CD14-positive monocyte (primary cell): ENCODE measurements around the gene NEK10. TPM values are rescaled to one million over a fixed set of nuclear protein-coding genes. Genes with fewer than 3 reads are reported as not detected.

Experiments used
- DNase-seq, 3 donors: peaks; one replicate each; pipeline ENCODE4 v3.0.0-alpha.2; 2011 to 2022
- H2AFZ ChIP-seq: 2 replicates; pipeline ENCODE4 v1.6.0; 2012; ENCODE audit warnings: mild to moderate bottlenecking, low read depth, low read length, inconsistent platforms; ENCODE audit not compliant: insufficient read depth, poor library complexity, severe bottlenecking
- H3K27ac ChIP-seq, 2 donors: 1 replicate in 1 of 2; 2 replicates in 1 of 2; pipeline ENCODE4 v1.5.1; 2012 to 2013; ENCODE audit warnings: low read length in 2 of 2, control low read depth in 1 of 2, inconsistent platforms in 1 of 2, low read depth in 1 of 2, mild to moderate bottlenecking in 1 of 2
- H3K27me3 ChIP-seq, 2 donors: one replicate each; pipeline versions ENCODE4 v1.6.0 to v1.6.1; 2011 to 2013; ENCODE audit warnings: low read length in 2 of 2; ENCODE audit not compliant: control insufficient read depth in 2 of 2, insufficient read depth in 2 of 2
- H3K36me3 ChIP-seq, 2 donors: replicated peaks in 1 of 2; 1 replicate in 1 of 2; 2 replicates in 1 of 2; pipeline versions ENCODE4 v1.5.1 to v1.6.1; 2012 to 2013; ENCODE audit warnings: low read length in 2 of 2, control low read depth in 1 of 2, inconsistent platforms in 1 of 2, mild to moderate bottlenecking in 1 of 2; ENCODE audit not compliant: insufficient read depth in 2 of 2, control insufficient read depth in 1 of 2
- H3K4me1 ChIP-seq, 2 donors: 1 replicate in 1 of 2; 2 replicates in 1 of 2; pipeline versions ENCODE4 v1.5.1 to v1.6.1; 2012 to 2013; ENCODE audit warnings: low read length in 2 of 2, control low read depth in 1 of 2, inconsistent platforms in 1 of 2, mild to moderate bottlenecking in 1 of 2, moderate library complexity in 1 of 2; ENCODE audit not compliant: insufficient read depth in 2 of 2, control insufficient read depth in 1 of 2
- H3K4me2 ChIP-seq: replicated peaks from 2 replicates; pipeline ENCODE3; 2012; ENCODE audit warnings: low read length, moderate library complexity, mild to moderate bottlenecking; ENCODE audit not compliant: poor library complexity, severe bottlenecking; ENCODE audit errors: extremely low read depth
- H3K4me3 ChIP-seq, 3 experiments: fragments of 200-600 bp in 1 of 3; sonication (generic) in 1 of 3; replicated peaks in 1 of 3; 1 replicate in 2 of 3; 2 replicates in 1 of 3; pipeline ENCODE4 v1.5.1; 2011 to 2013; ENCODE audit warnings: low read length in 3 of 3, mild to moderate bottlenecking in 3 of 3, control low read depth in 2 of 3, low read depth in 2 of 3, inconsistent platforms in 1 of 3, moderate library complexity in 1 of 3
- H3K79me2 ChIP-seq: 2 replicates; pipeline ENCODE4 v1.6.0; 2012; ENCODE audit warnings: mild to moderate bottlenecking, control low read depth, inconsistent platforms, low read length, moderate library complexity; ENCODE audit not compliant: insufficient read depth
- H3K9ac ChIP-seq: 2 replicates; pipeline ENCODE4 v1.6.0; 2017; ENCODE audit warnings: low read length, mild to moderate bottlenecking; ENCODE audit not compliant: insufficient read depth, poor library complexity, severe bottlenecking
- H3K9me3 ChIP-seq, 2 donors: replicated peaks in 1 of 2; 1 replicate in 1 of 2; 2 replicates in 1 of 2; pipeline versions ENCODE4 v1.5.1 to v1.6.1; 2012 to 2013; ENCODE audit warnings: low read length in 2 of 2, control low read depth in 1 of 2; ENCODE audit not compliant: control insufficient read depth in 1 of 2, insufficient read depth in 1 of 2
- H4K20me1 ChIP-seq: 2 replicates; pipeline ENCODE4 v1.6.0; 2012; ENCODE audit warnings: mild to moderate bottlenecking, low read length, control low read depth, moderate library complexity; ENCODE audit not compliant: insufficient read depth
- H3K27ac Mint-ChIP-seq, 7 donors: one replicate each; pipeline ENCODE4 v1.8.0; 2020; ENCODE audit warnings: mild to moderate bottlenecking in 7 of 7, mixed read lengths in 7 of 7, moderate library complexity in 6 of 7, inconsistent platforms in 2 of 7
- H3K27me3 Mint-ChIP-seq, 3 donors: one replicate each; pipeline ENCODE4 v1.8.0; 2021 to 2022; ENCODE audit warnings: low read depth in 3 of 3, mild to moderate bottlenecking in 3 of 3, mixed read lengths in 3 of 3, moderate library complexity in 3 of 3, inconsistent platforms in 1 of 3
- H3K36me3 Mint-ChIP-seq, 2 donors: one replicate each; pipeline ENCODE4 v1.8.0; 2020; ENCODE audit warnings: mixed read lengths in 2 of 2, inconsistent platforms in 1 of 2, mild to moderate bottlenecking in 1 of 2
- H3K4me1 Mint-ChIP-seq: one replicate; pipeline ENCODE4 v1.8.0; 2020; ENCODE audit warnings: mild to moderate bottlenecking, mixed read lengths
- H3K4me3 Mint-ChIP-seq, 2 donors: one replicate each; pipeline ENCODE4 v1.8.0; 2020; ENCODE audit warnings: mild to moderate bottlenecking in 2 of 2, mixed read lengths in 2 of 2, moderate library complexity in 1 of 2
- H3K9me3 Mint-ChIP-seq, 7 donors: one replicate each; pipeline ENCODE4 v1.8.0; 2020 to 2022; ENCODE audit warnings: mixed read lengths in 7 of 7, mild to moderate bottlenecking in 6 of 7, moderate library complexity in 6 of 7, inconsistent platforms in 2 of 7
- WGBS: methylation state at CpG from one replicate; pipeline ENCODE4 v1.1.5; 2013; ENCODE audit warnings: missing lambda C conversion rate; ENCODE audit not compliant: insufficient coverage; 5-methylcytosine and 5-hydroxymethylcytosine counted together
- intact Hi-C, 2 donors: fragments of 100-400 bp; cut with micrococcal nuclease; formaldehyde crosslinking; loops; one replicate each; pipeline versions ENCODE4 v1.15.0 to v1.15.1; 2023
- polyA plus RNA-seq, 3 donors: library from polyadenylated mRNA; depleted of rRNA in 1 of 3; unstranded in 2 of 3; stranded (reverse) in 1 of 3; fragments of 300-500 nt in 2 of 3; fragments of >200 nt in 1 of 3; fragmentation: Illumina TruSeq in 2 of 3; gene quantifications; 1 replicate in 2 of 3; 2 replicates in 1 of 3; pipeline ENCODE4 v1.2.3, GENCODE V29; 2012 to 2021
- TF ChIP-seq, protein P1 (sequence below): fragments of 200-600 bp; IDR thresholded peaks from one replicate; pipeline ENCODE4 v1.8.0; 2022; ENCODE audit warnings: antibody characterized with exemption, mild to moderate bottlenecking

NEK10 gene
- polyA plus RNA-seq, 3 donors: not detected

DNA sequence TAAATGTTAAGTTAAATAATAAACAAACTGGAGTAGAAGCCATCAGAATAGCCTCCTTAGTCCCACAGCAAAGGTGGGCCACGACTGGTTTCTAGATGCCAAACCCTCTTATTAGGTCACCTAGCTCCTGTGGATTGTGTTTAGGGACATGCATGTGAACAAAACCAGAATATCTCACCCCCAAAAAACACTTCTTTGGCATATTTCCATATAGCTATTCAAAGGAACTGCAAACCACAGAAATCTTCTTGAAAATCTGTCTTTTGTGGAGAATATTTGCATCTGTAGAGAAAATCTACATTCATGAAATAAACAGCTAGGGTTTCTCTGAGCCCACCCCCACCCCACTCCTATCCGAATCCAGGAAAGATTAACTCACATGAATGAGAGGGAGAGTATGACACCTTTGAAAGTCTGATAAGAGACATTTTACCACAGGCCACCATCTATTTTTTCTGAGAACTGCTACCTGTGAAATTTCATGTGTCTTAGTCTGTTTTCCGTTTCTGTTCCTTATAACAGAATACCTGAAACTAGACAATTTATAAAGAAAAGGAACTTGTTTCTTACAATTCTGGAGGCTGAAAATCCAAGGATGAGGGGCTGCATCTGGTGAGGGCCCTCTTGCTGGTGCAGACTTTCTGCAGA is 159.4 kb downstream of the NEK10 start:
- H3K4me1 ChIP-seq: no peaks in the 10 kb centered on the region
- no peaks in the 10 kb centered on the region for H3K36me3 ChIP-seq
- Mint-ChIP-seq H3K36me3 (no peaks in the 10 kb centered on the region), H3K9me3 (peaks cover 0 to 9% (median 2%) of the 10 kb centered on the region in 7 donors), H3K27ac (no peak overlapping the region), H3K27me3 (no peaks in the 10 kb centered on the region), H3K4me1 (no peaks in the 10 kb centered on the region), H3K4me3 (no peak overlapping the region)
- H3K27ac ChIP-seq: no peak overlapping the region
- H3K79me2 ChIP-seq: no peaks in the 10 kb centered on the region
- H3K4me3 ChIP-seq: no peak overlapping the region
- no peaks in the 10 kb centered on the region for H3K9me3 ChIP-seq
- DNase-seq: no peak
- TF ChIP-seq, protein P1, sequence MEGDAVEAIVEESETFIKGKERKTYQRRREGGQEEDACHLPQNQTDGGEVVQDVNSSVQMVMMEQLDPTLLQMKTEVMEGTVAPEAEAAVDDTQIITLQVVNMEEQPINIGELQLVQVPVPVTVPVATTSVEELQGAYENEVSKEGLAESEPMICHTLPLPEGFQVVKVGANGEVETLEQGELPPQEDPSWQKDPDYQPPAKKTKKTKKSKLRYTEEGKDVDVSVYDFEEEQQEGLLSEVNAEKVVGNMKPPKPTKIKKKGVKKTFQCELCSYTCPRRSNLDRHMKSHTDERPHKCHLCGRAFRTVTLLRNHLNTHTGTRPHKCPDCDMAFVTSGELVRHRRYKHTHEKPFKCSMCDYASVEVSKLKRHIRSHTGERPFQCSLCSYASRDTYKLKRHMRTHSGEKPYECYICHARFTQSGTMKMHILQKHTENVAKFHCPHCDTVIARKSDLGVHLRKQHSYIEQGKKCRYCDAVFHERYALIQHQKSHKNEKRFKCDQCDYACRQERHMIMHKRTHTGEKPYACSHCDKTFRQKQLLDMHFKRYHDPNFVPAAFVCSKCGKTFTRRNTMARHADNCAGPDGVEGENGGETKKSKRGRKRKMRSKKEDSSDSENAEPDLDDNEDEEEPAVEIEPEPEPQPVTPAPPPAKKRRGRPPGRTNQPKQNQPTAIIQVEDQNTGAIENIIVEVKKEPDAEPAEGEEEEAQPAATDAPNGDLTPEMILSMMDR: no peak
- no peak overlapping the region for H3K9ac ChIP-seq
- H4K20me1 ChIP-seq: no peaks in the 10 kb centered on the region
- intact Hi-C loops: no loop called here
- no CpG with 5 or more reads among the region's 3 CpGs for WGBS
- H2AFZ ChIP-seq: no peak overlapping the region
- no peak overlapping the region for H3K4me2 ChIP-seq
- no peaks in the 10 kb centered on the region for H3K27me3 ChIP-seq

DNA sequence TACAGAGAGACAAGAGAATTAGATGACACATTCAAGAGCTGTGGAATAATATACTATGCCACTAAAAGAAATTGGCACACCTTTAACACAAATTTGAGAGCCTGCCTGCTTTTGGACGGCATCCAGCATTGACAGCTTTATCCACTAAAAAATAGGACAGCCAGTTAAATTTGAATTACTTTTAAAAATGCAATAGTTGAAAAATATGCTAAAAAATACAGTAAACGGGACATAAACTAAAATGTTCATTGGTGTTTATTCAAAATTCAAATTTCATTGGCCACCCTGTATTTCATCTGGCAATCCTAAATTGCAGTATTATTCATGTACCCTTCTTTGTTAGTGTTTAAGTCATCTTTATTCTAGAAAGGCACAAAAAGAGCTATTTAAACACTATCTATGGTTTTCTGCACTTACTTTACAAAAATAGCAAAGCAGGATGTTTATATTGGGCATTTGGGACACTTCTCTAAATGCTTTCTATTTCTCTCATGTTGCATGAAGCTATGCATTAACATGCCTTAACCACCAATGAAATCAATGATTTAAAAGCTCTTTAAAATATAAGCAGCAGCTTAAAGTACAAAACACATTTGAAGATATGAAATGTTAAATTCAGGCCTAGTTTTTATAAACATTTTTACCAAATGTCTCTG is 160.1 kb downstream of the NEK10 start:
- H3K9me3 ChIP-seq: no peaks in the 10 kb centered on the region
- no peaks in the 10 kb centered on the region for H4K20me1 ChIP-seq
- H3K36me3 ChIP-seq: no peaks in the 10 kb centered on the region
- no peak overlapping the region for H3K9ac ChIP-seq
- no peak overlapping the region for H2AFZ ChIP-seq
- Mint-ChIP-seq H3K9me3 (peaks cover 0 to 7% (median 3%) of the 10 kb centered on the region in 7 donors), H3K27ac (no peak overlapping the region), H3K27me3 (no peaks in the 10 kb centered on the region), H3K4me1 (no peaks in the 10 kb centered on the region), H3K4me3 (no peak overlapping the region), H3K36me3 (no peaks in the 10 kb centered on the region)
- DNase-seq: no peak
- no peaks in the 10 kb centered on the region for H3K4me1 ChIP-seq
- no peak overlapping the region for H3K4me3 ChIP-seq
- no peaks in the 10 kb centered on the region for H3K79me2 ChIP-seq
- H3K27ac ChIP-seq: no peak overlapping the region
- WGBS: no CpG with 5 or more reads among the region's 2 CpGs
- TF ChIP-seq, protein P1: no peak
- no peak overlapping the region for H3K4me2 ChIP-seq
- intact Hi-C loops: no loop called here
- no peaks in the 10 kb centered on the region for H3K27me3 ChIP-seq
